HUES64 (cell line): ENCODE results near the gene HTRA3.

ENCODE experiments used
- H3K27ac ChIP-seq: 2 replicates; pipeline ENCODE4 v1.7.0; 2013; ENCODE audit warnings: low read depth, low read length, inconsistent platforms
- H3K27me3 ChIP-seq: 2 replicates; pipeline ENCODE4 v1.6.1; 2013; ENCODE audit warnings: mild to moderate bottlenecking, low read length; ENCODE audit not compliant: insufficient read depth
- H3K36me3 ChIP-seq: 2 replicates; pipeline ENCODE4 v1.6.1; 2013; ENCODE audit warnings: mild to moderate bottlenecking, low read length; ENCODE audit not compliant: insufficient read depth
- H3K4me1 ChIP-seq: 2 replicates; pipeline ENCODE4 v1.6.1; 2013; ENCODE audit warnings: mild to moderate bottlenecking, low read length, moderate library complexity; ENCODE audit not compliant: insufficient read depth
- H3K4me3 ChIP-seq: 2 replicates; pipeline ENCODE4 v1.5.1; 2013; ENCODE audit warnings: mild to moderate bottlenecking, low read length, moderate library complexity
- H3K9ac ChIP-seq: 2 replicates; pipeline ENCODE4 v1.6.1; 2013; ENCODE audit warnings: mild to moderate bottlenecking, low read depth, low read length
- H3K9me3 ChIP-seq: 2 replicates; pipeline ENCODE4 v1.6.1; 2013; ENCODE audit warnings: low read depth, low read length; ENCODE audit not compliant: insufficient read depth
- WGBS: fragments of 150-250, 120-280 bp; methylation state at CpG from one replicate; pipeline ENCODE4 v1.1.7; 2013; ENCODE audit warnings: missing lambda C conversion rate; 5-methylcytosine and 5-hydroxymethylcytosine counted together

HTRA3 gene

GRCh38 chr4:8291701-8292477 lies 22.3 kb downstream of the HTRA3 start:
- Histone ChIP-seq H3K4me1 (no peaks in the 10 kb centered on the region), H3K27me3 (no peaks in the 10 kb centered on the region), H3K9me3 (no peaks in the 10 kb centered on the region), H3K4me3 (no peak overlapping the region), H3K9ac (no peak overlapping the region), H3K36me3 (no peaks in the 10 kb centered on the region), H3K27ac (no peak overlapping the region)
- 91% methylated on average over 19 of the region's 19 CpGs for WGBS

- no peaks in the 10 kb centered on the region for H3K9me3 ChIP-seq
- H3K4me3 ChIP-seq, result no peak overlapping the region
- 91% methylated on average over 8 of the region's 8 CpGs for WGBS
- H3K9ac ChIP-seq, result no peak overlapping the region
- H3K27me3 ChIP-seq, result no peaks in the 10 kb centered on the region
- H3K27ac ChIP-seq, result no peak overlapping the region
- H3K36me3 ChIP-seq, result no peaks in the 10 kb centered on the region
- no peaks in the 10 kb centered on the region for H3K4me1 ChIP-seq
Observed at GRCh38 chr4:8292478-8293107, 23.0 kb downstream of the HTRA3 start.

DNA sequence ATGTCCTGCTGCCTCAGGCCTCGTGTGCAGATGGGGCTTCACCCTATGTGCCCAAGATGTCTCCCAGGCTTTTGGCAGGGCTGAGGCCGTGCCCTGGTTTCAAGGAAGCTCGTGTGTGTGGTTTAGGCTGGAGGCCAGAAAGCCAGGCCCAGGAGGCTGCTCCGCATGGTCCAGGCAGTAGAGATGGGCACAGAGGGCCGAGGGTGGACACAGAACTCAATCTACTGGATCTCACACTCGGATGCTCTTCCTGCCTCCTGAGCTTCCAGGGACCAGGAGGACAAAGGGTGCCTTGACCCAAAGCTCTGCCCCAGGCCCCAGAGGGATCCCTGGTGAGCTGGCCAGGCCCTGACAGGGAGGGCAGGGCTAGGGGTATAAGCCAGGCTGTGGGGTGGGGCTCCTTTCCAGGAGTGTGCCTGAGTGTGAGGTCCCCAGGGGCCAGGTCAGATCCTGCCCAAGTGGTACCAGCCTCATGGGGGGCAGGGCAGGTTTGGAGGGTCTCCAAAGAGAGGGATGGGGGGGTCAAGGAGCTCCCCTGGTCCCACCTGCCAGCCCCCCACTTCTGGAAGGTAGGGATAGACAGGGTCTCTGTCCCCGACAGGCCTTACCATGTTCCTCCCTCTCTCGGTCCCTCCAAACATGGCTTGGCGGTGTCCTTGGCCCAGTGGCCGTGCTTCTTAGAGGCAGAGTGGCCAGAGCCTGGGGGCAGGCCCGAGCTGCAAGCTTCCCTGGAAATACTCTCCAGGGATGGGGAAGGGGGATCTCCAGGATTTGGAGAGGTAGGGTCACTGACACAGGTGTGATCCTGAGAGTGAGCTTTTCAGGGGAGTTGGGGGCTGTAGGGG lies 23.8 kb downstream of the HTRA3 start:
- 93% methylated on average over 11 of the region's 11 CpGs for WGBS
- Histone ChIP-seq H3K9me3 (no peaks in the 10 kb centered on the region), H3K4me3 (no peak overlapping the region)

GRCh38 chr4:8294036-8294435 lies 24.5 kb downstream of the HTRA3 start:
- no peaks in the 10 kb centered on the region for H3K27me3 ChIP-seq
- H3K36me3 ChIP-seq, result no peaks in the 10 kb centered on the region
- H3K4me3 ChIP-seq, result no peak overlapping the region
- H3K27ac ChIP-seq, result no peak overlapping the region
- H3K4me1 ChIP-seq, result no peaks in the 10 kb centered on the region
- no peak overlapping the region for H3K9ac ChIP-seq
- WGBS, result 92% methylated on average over 9 of the region's 9 CpGs
- H3K9me3 ChIP-seq, result no peaks in the 10 kb centered on the region

More for the DNA sequence above, 23.8 kb downstream of the HTRA3 start:
- no peak overlapping the region for H3K27ac ChIP-seq
- H3K27me3 ChIP-seq, result no peaks in the 10 kb centered on the region
- no peaks in the 10 kb centered on the region for H3K4me1 ChIP-seq
- no peaks in the 10 kb centered on the region for H3K36me3 ChIP-seq
- no peak overlapping the region for H3K9ac ChIP-seq

DNA sequence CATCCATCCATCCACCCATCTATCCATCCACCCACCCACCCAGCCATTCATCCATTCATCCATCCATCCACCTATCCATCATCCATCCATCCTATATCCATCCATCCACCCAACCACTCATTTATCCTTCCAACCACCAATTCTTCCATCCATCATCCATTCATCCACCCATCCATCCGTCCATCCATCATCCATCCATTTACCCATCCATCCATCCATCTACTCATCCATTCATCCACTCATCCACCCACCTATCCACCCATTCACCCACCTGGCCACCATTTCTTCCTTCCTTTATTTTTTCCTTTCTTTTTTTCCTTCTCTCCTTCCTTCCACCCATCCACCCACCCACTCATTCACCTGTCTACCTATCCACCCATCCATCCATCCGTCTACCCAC lies 25.2 kb downstream of the HTRA3 start:
- H3K4me3 ChIP-seq, result no peak overlapping the region
- no peaks in the 10 kb centered on the region for H3K27me3 ChIP-seq
- no peak overlapping the region for H3K27ac ChIP-seq
- H3K9ac ChIP-seq, result no peak overlapping the region
- no peaks in the 10 kb centered on the region for H3K9me3 ChIP-seq
- H3K36me3 ChIP-seq, result no peaks in the 10 kb centered on the region
- 88% methylated on average over 2 of the region's 2 CpGs for WGBS
- H3K4me1 ChIP-seq, result no peaks in the 10 kb centered on the region

- no peak overlapping the region for H3K4me3 ChIP-seq
- H3K36me3 ChIP-seq, result no peaks in the 10 kb centered on the region
- no peak overlapping the region for H3K9ac ChIP-seq
- 87% methylated on average over 6 of the region's 6 CpGs for WGBS
- no peaks in the 10 kb centered on the region for H3K4me1 ChIP-seq
- H3K27me3 ChIP-seq, result no peaks in the 10 kb centered on the region
- H3K27ac ChIP-seq, result no peak overlapping the region
- no peaks in the 10 kb centered on the region for H3K9me3 ChIP-seq
Observed at GRCh38 chr4:8295471-8295870, 25.9 kb downstream of the HTRA3 start.

DNA sequence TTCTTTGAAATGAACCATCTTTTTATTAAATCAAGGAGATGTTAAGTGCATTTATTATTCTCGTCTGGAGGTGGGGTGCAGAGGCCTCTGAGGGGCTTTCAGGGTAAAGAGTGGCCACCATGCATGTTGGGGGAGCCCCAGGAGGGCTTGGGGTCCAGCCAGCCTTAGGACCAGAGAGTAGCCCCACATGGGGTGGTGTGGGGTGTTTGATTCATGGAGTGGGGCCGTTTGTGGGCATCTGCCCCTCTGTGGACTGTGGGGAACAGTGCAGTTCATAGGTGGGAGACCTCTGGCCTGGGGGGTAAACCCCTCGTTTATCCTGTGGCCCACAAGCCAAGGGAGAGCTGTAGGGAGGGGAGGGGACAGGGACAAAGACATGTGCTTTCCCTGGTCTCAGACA lies 26.9 kb downstream of the HTRA3 start:
- Histone ChIP-seq H3K9ac (no peak overlapping the region), H3K36me3 (no peaks in the 10 kb centered on the region), H3K27ac (no peak overlapping the region), H3K9me3 (no peaks in the 10 kb centered on the region), H3K4me3 (no peak overlapping the region), H3K27me3 (no peaks in the 10 kb centered on the region), H3K4me1 (no peaks in the 10 kb centered on the region)
- 80% methylated on average over 3 of the region's 3 CpGs for WGBS

GRCh38 chr4:8297141-8297601 lies 27.6 kb downstream of the HTRA3 start:
- Histone ChIP-seq H3K9ac (no peak overlapping the region), H3K4me1 (no peaks in the 10 kb centered on the region), H3K9me3 (no peaks in the 10 kb centered on the region), H3K27me3 (no peaks in the 10 kb centered on the region), H3K27ac (no peak overlapping the region), H3K36me3 (no peaks in the 10 kb centered on the region), H3K4me3 (no peak overlapping the region)
- WGBS, result 87% methylated on average over 9 of the region's 9 CpGs

DNA sequence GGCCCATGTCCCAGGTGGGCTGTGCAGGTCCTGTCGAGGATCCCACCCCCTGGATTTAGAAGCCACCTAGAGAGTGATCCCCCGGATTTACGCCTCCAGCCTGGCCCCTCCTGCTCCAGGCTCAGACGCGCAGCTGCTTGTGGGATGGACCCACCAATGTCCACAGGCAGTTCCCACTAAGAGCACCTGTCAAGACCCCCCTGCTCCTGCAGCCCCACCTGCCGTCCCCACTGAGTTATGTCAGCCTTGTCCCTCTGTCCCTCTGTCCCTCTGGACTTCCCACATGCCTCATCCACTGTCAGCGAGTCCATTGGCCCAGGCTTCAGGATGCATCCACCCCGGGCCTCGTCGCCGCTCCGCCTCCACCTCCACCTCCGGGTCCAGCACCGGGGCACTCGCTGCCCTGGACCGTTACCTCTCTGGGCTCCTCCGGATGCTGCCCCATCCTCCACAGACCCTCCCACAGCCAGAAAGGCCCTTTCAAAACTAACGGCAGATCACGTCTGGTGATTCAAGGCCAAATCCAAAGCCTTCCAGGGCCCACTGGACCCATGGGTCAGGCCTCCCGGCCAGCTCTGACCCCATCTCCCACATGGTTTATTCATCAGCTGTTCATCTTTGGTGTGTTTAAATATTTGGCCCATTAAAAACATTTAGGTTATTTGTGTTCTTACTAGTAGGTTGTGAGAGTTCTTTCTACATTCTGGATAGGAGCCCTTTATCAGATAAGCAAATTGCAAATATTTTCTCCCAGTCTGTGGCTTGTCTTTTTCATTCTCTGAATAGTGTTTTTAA lies 28.3 kb downstream of the HTRA3 start:
- H3K4me3 ChIP-seq, result no peak overlapping the region
- WGBS, result 92% methylated on average over 20 of the region's 20 CpGs
- no peak overlapping the region for H3K9ac ChIP-seq
- no peak overlapping the region for H3K27ac ChIP-seq
- H3K9me3 ChIP-seq, result no peaks in the 10 kb centered on the region
- no peaks in the 10 kb centered on the region for H3K27me3 ChIP-seq
- H3K4me1 ChIP-seq, result no peaks in the 10 kb centered on the region
- H3K36me3 ChIP-seq, result no peaks in the 10 kb centered on the region

DNA sequence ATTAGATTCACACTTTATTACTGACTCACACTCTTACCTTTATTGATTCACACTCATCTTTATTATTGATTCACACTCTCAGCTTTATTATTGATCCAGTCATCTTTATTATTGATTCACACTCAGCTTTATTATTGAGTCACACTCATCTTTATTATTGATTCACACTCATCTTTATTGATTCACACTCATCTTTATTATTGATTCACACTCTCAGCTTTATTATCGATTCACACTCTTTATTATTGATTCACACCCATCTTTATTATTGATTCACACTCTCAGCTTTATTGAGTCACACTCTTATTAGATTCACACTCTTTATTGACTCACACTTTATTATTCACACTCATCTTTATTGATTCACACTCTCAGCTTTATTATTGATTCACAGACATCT lies 31.3 kb downstream of the HTRA3 start:
- H3K9ac ChIP-seq, result no peak overlapping the region
- H3K4me3 ChIP-seq, result no peak overlapping the region
- 89% methylated on average over 1 of the region's 1 CpG for WGBS
- H3K4me1 ChIP-seq, result no peaks in the 10 kb centered on the region
- H3K27ac ChIP-seq, result no peak overlapping the region
- no peaks in the 10 kb centered on the region for H3K9me3 ChIP-seq
- H3K36me3 ChIP-seq, result no peaks in the 10 kb centered on the region
- H3K27me3 ChIP-seq, result no peaks in the 10 kb centered on the region; the same call in 1 of the 2 replicates
